ENCODE results near the gene ARFGAP2.
"Not testable (repeated sequence)": the region's sequence is repeated elsewhere in the genome, so short reads cannot be mapped to it uniquely, and the experiment has no call there.

ARFGAP2 gene

DNA sequence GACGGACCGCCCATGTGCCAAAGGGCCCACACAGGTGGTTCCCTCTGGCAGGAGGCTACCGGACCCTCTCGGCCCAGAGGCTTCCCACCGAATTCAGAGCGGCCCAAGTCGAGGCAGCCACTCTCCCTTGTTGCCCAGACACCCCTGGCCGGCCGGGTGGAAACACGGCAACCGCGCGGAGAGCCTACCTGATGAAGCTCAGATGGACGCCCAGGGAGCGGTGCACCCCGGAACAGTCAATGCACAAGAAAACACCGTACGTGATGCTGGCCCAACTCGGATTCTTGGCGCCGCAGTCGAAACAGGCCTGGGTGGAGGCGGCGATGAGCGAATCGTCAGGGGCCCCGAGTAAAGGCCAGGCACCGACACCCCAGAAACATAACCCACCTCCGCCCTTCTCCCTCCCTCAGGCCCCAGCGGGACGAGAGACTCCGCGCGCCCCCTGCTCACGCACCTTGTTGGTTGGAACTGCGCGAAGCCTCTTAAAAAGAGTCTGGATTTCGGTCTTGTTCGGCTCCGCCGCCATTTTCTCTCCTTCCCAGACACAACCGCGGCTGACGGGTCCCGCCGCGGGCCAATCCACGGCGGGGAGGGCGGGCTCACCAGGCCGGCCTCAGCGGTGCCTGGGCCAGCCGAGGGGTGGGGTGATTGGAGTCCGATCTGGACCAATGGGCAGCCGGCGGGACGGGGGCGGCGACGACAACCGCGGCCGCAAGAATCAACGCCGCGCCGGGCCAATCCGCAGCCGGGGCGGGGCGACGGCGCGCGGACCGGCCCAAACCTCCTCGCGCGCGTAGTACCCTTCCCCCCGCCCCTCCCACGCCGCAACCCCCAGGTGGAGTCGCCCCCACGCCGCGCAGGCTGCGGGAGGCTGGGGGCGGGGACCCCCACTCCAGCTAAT, at the start of gene ARFGAP2:
TSS of gene ARFGAP2 (minus strand) at position 552 of the 901 bp plus-strand sequence. CDS start at position 526, 26 bp downstream.
- no peak for DNase-seq (ENCODE audit: low read depth, low spot score)

DNA sequence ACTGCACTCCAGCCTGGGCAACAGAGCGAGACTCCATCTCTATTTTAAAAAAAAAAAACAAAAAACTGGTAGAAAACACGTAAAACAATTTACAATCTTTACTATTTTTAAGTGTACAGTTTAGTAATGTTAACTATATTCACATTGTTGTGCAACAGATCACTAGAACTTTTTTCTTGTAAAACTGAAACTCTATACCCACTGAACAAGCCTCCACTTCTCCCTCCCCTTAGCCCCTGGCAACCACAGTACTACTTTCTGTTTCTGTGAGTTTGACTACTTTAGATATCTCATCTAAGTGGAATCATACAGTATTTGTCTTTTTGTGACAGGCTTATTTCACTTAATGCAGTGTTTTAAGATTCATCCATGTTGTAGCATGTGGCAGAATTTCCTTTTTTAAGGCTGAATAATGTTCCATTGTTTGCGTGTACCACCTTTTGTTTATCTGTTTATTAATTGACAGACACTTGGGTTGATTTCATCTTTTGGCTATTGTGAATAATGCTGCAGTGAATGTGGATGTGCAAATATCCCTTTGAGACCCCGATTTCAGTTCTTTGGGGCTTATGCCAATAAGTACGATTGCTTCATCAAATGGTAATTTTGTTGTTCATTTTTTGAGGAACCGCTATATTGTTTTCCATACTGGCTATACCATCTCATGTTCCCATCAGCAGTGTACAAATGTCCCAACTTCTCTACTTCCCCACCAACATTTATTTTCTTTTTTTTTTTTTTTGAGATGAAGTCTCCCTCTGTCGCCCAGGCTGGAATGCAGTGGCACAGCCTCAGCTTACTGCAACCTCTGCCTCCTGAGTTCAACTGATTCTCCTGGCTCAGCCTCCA, 49.1 kb upstream of the ARFGAP2 start:
- DNase-seq (ENCODE audit: low read depth, low spot score) = no peak

DNA sequence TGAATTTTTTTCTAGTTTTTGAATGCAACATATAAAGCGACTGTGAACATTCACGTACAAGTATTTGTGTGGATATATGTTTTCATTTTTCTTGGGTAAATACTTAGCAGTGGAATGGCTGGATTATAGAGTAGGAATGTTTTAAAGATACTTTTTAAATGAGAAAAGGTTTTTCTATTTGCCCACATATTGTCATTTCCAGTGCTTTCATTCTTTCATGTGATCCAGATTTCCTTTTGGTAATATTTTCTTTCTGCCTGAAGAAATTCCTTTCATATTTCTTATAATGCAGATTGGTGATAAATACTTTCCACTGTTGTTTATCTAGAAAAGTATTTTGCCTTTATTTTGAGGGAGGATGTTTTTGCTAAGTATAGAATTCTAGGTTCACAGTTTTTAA, 46.0 kb upstream of the ARFGAP2 start:
- no peak for DNase-seq (ENCODE audit: low read depth, low spot score)

GRCh38 chr11:47220401-47220821, 43.7 kb upstream of the ARFGAP2 start:
- no peak for DNase-seq (ENCODE audit: low read depth, low spot score)

DNA sequence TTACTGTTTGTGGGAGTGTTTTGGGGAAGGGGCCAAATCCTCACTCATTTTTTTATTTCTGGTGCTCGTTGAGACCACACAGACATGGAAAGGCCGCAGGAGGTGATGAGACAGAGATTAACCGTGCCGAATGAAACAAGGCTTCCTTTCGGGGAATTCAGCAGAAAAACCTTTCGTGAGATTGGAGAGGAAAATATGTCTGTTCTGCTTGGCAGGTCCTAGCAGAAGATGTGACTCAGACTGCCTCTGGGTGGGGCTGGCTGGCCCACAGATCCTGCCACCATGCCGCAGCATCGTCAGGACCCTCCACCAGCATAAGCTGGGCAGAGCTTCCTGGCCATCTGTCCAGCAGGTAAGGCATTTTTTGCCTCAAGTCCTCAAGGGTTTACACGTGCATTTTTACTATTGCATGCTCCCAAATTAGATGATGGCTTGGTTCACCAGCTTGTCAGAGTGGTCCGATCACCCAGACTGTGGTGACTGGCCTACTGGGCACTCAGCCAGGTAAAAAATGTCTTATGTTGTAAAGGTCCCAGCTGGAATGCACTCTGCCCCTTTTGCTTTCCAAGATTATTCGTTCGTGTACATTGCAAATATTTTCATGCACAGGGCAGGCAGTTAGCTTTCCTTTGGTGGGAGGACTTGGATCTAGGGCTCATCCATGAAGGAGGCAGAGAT, 39.6 kb upstream of the ARFGAP2 start:
- DNase-seq (ENCODE audit: low read depth, low spot score) = no peak

DNA sequence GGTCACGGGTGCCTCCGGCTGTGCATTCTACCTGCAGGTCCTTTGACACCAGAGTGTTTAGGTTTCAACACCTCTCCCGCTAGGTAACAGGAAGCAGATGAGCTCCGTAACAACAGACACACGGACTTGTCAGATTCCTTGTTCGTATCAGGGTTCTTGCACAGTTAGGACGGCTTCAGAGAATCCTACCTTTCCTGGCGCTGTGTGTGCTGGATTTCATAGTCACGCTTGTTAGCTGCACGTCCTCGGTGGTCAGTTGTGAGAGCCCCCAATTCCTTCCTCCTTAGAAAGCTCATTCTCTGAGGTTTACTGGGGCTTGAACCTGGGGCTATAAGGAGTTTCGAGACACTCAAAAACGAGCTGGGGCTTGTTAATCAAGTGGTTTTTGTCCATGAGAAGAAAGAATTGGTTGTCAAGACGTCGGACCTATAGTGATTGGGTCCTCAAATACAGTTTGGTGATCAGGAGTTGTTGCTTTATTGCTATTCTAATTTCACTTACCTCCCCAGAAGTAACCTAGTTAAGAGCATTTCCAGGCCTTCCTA, 38.8 kb upstream of the ARFGAP2 start:
- DNase-seq (ENCODE audit: low read depth, low spot score) = no peak

GRCh38 chr11:47213950-47214565, 37.4 kb upstream of the ARFGAP2 start:
- DNase-seq (ENCODE audit: low read depth, low spot score) = peak; percentile 82

DNA sequence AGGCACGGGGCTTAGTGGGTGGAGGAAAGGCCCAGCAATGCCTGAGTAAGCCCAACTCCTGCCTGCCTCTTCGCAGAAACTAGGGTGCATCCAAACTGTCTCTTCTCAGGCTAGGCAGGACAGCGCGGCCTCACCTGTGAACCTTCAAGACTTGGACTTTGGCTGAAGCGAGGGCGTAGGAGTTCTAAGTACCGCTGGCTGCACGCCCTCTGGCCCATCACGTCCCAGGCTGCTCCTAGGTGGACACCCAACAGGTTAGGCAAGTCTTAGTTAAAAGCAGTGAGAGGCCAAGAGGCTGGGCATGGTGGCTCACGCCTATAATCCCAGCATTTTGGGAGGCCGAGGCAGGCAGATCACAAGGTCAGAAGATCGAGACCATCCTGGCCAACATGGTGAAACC, 36.3 kb upstream of the ARFGAP2 start:
- DNase-seq (ENCODE audit: low read depth, low spot score) = no peak

DNA sequence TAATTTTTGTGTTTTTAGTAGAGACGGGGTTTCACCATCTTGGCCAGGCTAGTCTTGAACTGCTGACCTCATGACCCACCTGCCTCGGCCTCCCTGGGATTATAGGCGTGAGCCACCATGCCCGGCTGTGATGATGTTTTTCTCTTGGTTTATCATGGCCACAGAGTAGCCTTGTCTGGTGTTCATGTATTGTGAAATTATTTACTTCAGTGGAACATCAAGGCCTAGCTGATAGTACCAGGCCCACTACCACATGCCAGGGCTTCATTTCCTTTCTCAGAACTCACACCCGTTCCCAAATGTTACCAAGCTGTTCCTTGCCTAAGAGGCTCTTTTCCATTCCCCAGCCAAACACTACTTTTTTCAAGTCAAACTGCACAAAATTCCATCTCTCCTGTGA, 31.9 kb upstream of the ARFGAP2 start:
- no peak for DNase-seq (ENCODE audit: low read depth, low spot score)

DNA sequence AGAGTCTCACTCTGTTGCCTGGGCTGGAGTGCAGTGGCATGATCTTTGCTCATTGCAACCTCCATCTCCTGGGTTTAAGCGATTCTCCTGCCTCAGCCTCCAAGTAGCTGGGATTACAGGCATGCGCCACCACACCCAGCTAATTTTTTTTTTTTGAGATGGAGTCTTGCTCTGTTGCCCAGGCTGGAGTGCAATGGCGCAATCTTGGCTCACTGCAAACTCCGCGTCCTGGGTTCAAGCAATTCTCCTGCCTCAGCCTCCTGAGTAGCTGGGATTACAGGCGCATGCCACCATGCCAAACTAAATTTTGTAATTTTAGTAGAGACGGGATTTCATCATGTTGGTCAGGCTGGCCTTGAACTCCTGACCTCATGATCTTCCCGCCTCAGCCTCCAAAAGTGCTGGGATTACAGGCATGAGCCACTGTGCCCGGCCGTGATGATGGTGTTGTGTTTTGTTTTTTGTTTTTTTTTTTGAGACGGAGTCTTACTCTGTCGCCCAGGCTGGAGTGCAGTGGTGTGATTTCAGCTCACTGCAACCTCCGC, 31.4 kb upstream of the ARFGAP2 start:
- DNase-seq (ENCODE audit: low read depth, low spot score) = not testable (repeated sequence)

DNA sequence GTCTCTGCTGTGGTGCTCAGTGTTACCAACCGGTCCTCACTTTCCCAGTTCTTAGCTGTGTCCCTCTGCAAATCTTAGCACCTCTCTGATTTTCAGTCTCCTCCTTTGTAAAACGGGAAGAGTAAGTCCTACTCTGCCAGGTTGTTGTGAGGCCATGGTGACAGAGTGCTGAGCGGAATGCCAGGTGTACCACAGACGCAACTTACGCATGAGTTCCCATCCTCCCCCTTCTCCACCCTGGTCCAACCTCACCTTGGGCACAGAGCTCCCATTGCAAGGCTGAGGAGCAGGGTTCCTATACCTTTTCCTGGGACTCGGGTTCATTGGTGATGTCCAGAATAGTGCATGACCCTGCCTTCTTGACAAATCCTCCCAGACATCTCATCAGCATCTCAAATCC, 30.8 kb upstream of the ARFGAP2 start:
- no peak for DNase-seq (ENCODE audit: low read depth, low spot score)

DNA sequence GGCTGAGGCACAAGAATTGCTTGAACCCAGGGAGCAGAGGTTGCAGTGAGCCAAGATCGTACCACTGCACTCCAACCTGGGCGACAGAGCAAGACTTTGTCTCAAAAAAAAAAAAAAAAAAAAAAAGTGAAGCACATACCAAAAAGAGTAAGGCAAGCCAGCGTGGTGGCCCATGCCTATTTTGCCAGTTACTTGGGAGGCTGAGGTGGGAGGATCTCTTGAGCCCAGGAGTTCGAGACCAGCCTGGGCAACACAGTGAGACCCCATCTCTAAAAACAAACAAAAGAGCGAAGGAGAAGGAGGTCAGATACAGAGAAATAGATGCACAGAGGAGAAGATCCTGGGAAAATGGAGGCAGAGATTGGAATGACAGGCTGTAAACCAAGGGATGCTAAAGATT, 29.9 kb upstream of the ARFGAP2 start:
- not testable (repeated sequence) for DNase-seq (ENCODE audit: low read depth, low spot score)

DNA sequence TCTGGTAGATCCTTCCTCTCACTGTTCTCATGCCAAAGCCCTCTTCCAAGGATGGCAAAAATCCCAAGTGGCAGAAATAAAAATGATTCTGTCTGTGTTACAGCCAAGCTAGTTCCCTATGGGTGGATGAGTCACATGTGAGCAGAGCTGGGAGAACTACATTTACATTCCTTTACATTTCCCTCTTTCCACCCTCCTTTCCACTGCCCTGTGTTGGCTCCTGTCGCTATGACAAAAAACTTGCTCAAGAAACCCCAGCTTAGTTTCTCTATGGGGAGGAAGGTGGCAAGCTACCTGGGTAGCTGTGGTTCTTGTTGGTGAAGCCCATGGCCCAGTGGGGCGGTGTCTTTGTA, 27.9 kb upstream of the ARFGAP2 start:
- DNase-seq (ENCODE audit: low read depth, low spot score) = no peak

DNA sequence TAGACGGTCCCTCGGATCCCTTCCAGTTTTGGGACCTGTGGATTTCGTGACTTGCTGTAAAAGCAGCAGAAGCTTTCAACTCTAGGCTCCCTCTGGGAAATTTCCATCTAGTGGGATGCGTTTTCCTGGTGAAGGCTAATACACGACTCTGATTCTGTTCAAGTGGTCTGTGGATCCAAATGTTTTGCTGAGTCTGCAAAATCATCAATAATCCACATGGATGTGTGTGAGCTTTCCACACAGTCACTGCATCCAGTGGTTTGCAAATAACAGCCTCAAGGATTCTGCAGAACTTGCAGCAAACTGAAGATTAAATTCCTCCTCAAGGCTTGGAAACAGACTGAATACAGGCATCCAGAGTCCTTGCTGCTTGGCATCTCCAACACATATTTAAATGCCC, 25.9 kb upstream of the ARFGAP2 start:
- no peak for DNase-seq (ENCODE audit: low read depth, low spot score)

GRCh38 chr11:47201015-47201414, 24.3 kb upstream of the ARFGAP2 start:
- no peak for DNase-seq (ENCODE audit: low read depth, low spot score)

- DNase-seq (ENCODE audit: low read depth, low spot score) = not testable (repeated sequence)
Observed at GRCh38 chr11:47198161-47198560, 21.5 kb upstream of the ARFGAP2 start.

GRCh38 chr11:47192111-47192510, 15.4 kb upstream of the ARFGAP2 start:
- DNase-seq (ENCODE audit: low read depth, low spot score) = no peak

- not testable (repeated sequence) for DNase-seq (ENCODE audit: low read depth, low spot score)
Observed at GRCh38 chr11:47191137-47191536, 14.5 kb upstream of the ARFGAP2 start.

DNA sequence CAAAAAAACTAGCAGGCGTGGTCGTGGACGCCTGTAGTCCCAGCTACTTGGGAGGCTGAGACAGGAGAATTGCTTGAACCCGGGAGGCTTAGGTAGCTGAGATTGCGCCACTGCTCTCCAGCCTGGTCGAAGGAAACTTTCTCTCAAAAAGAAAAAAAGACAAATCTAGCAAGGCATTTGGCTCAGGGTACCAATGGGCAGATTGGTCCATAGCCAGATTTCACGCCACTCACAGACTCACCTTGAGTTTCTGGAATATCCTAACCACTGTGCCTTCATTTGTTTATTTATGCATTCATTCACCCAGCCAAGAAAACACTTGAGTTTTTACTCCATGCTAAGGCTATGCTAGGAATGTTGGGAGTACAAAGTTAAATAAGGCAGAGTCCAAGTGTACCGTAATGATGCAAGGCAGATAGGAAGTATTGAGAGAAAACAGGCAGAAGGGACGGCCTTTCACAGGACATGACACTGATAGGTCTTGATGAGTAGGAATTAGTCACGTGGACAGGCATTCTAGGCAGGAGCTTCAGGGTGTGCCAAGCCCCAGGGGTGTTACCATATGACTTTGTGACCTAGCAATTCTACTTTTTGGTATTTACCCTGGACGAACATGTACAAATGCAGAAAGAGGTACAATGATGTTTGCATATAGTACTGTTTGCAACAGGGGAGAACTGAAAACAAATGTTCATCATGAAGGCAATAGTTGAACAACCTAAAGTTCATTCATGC, 12.6 kb upstream of the ARFGAP2 start:
- DNase-seq (ENCODE audit: low read depth, low spot score) = no peak

DNA sequence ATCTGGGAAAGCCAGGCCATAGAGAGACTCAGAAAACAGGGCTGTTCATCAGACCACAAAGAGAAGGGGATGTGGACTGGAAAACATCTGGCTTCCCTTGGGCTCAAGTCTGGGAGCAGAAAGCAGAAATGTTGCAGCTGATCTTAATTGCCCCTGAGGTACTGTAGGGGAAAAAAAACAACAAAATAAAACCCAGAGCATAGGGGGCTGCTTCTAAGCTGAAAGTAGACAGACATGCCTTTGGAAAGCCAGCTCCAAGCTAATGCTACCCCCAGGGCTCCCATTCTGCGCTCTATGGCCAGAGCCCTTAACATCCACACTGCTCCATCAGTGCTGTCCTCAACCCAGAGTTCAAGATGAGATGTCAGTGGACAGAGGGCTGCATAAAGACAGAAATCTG, 11.6 kb upstream of the ARFGAP2 start:
- no peak for DNase-seq (ENCODE audit: low read depth, low spot score)
